Measurements from ENCODE around the gene TSPAN4.

DNA sequence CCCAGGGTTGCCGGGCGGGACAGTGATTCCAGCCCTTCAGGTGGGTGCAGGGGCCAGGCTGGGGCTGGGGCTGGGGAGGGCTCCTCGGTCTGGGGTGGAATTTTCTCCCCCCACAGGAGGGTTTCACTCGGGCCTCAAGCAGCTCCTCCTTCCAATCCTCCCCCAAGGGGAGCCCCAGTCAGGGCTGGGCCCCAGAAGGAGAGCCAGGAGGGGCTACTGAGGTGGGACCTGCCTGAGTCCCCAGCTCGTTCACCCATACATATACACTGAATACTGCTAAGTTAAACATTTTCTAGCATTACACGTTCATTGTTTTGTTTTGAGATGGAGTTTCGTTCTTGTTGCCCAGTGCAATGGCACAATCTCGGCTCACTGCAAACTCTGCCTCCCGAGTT lies 16.4 kb upstream of the TSPAN4 start:
- TF ChIP-seq, protein P1, sequence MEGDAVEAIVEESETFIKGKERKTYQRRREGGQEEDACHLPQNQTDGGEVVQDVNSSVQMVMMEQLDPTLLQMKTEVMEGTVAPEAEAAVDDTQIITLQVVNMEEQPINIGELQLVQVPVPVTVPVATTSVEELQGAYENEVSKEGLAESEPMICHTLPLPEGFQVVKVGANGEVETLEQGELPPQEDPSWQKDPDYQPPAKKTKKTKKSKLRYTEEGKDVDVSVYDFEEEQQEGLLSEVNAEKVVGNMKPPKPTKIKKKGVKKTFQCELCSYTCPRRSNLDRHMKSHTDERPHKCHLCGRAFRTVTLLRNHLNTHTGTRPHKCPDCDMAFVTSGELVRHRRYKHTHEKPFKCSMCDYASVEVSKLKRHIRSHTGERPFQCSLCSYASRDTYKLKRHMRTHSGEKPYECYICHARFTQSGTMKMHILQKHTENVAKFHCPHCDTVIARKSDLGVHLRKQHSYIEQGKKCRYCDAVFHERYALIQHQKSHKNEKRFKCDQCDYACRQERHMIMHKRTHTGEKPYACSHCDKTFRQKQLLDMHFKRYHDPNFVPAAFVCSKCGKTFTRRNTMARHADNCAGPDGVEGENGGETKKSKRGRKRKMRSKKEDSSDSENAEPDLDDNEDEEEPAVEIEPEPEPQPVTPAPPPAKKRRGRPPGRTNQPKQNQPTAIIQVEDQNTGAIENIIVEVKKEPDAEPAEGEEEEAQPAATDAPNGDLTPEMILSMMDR (conservative IDR thresholded peaks at IDR 0.05 in 1 of 2, IDR thresholded peaks at IDR 0.05 in 1 of 2; ENCODE audit: extremely low read depth in 1 of 2, insufficient read depth in 1 of 2, low read depth in 1 of 2, low read length in 2 of 2) = no peak
- no peak for TF ChIP-seq EZH2 (IDR thresholded peaks at IDR 0.05; ENCODE audit: borderline replicate concordance, low read length)
